ENCODE measurements around the gene FAM200B.
A peak's percentile ranks its signal among the peaks of the same experiment; 100 is the strongest.

Gene FAM200B

DNA sequence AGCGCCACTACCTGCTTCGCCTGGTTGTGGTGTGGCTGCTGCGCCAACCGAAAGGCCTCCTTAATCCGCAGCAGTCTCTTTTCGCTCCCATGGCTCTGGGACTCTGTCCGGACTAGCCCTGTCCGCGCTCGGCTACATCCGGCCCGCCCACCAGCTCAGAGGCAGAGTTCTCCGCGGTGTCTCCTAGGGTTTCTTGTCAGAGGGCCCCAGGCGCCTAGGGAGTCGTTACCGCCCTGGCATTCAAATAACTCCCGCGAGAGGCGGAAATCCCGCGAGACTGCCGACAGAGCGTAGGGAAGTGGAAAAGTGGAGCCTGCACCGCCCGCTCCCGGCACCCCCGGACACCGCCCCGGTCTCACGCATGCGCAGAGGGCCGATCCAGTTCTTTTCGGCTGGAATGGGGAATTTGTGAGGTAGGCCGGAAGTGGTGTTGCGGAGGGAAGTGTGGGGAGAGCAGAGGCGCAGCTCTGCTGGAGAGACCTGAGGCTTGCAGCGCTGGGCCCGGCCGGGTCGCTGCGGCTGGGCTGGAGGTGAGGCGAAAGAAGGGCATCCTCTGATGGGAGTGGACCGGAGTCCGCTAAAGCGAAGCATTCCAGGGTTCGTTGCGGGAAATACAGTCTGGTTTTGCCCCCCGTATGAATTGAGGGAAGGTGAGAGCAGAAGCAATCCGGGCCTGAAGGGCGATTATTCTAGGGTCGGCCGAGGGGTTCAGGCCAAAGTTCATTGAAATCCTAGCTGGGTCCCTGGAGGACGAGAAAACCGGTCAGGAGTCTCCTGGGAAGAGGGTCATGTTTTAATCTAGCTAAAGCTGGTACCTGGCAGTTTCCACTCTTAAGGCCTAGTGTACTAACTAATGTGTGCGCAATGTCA lies at the start of gene FAM200B:
Gene FAM200B, plus strand, starts transcription at position 456 of the 870 bp plus-strand sequence. CDS start 5,151 bp downstream, outside the sequence.
- DNase-seq, result peak; percentile 99
- Mint-ChIP-seq H3K27ac (peak within 1 kb of the TSS; percentile 99), H3K27me3 (peaks cover 3% of the 10 kb centered on the region), H3K9me3 (no peaks in the 10 kb centered on the region), H3K4me3 (peak within 1 kb of the TSS; percentile 100), H3K36me3 (ENCODE audit: low read depth) (peaks cover 32% of the 10 kb centered on the region), H3K4me1 (ENCODE audit: low read depth) (peaks cover 38% of the 10 kb centered on the region)

DNA sequence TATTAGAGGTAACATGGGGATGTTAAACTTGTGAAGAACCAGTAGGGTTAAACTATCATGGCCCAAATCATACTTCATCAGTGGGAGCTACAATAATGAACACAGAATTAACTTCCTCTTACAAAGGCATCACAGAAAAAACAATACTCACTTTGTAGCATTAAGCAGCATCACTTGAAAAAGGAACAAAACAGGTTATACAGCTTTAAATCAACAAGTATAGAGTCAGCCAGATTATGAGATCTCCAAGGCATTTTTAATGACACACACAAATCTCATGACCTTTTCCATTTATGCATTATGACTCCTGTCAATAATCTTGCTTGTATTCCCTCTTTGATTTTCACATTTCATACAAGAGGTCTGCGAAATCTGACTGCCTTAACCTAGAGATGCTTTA lies 44.8 kb upstream of the FAM200B start:
- Mint-ChIP-seq H3K27me3 (no peaks in the 10 kb centered on the region), H3K9me3 (no peaks in the 10 kb centered on the region), H3K36me3 (ENCODE audit: low read depth) (peaks cover 71% of the 10 kb centered on the region), H3K4me1 (ENCODE audit: low read depth) (peaks cover 7% of the 10 kb centered on the region), H3K4me3 (no peak overlapping the region), H3K27ac (no peak overlapping the region)
- no peak for DNase-seq

DNA sequence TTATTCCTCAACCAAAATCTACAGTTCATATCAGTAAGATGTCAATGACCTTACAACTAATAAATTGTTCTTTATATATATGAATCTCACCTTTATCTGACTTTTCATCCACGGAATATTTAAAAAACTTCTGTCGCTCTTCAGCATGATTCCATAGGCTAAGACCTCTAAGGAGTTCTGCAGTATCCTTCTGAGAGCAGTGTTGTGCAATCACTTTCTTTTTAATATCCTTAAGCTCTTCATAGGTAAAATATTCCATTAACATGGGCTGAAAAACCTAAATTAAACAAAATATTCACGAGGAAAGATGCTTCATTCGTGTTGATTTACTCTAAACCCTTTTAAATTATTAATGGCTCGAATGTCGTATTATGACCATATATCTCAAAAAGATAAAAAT lies 43.2 kb upstream of the FAM200B start:
- Mint-ChIP-seq H3K4me3 (no peak overlapping the region), H3K27me3 (no peaks in the 10 kb centered on the region), H3K27ac (no peak overlapping the region), H3K9me3 (no peaks in the 10 kb centered on the region), H3K4me1 (ENCODE audit: low read depth) (peaks cover 13% of the 10 kb centered on the region), H3K36me3 (ENCODE audit: low read depth) (peaks cover 62% of the 10 kb centered on the region)
- no peak for DNase-seq

DNA sequence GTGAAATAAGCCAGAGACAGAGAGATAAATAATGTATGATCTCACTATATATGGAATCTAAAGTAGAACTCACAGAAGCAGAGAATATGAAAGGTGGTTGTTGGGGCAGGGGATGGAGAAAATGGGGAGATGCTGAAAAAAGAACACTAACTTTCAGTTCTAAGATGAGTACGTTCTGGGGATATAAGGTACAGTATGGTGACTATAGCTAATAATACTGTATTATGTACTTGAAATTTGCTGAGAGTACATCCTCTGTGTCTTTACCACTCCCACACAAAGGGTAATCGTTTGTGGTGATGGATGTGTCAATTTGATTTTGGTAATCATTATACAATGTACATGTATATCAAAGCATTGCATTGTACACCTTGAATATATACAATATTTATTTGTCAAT lies 33.0 kb upstream of the FAM200B start:
- Mint-ChIP-seq H3K27ac (no peak overlapping the region), H3K4me3 (no peak overlapping the region), H3K4me1 (ENCODE audit: low read depth) (peaks cover 72% of the 10 kb centered on the region), H3K36me3 (ENCODE audit: low read depth) (peaks cover 12% of the 10 kb centered on the region), H3K27me3 (no peaks in the 10 kb centered on the region), H3K9me3 (no peaks in the 10 kb centered on the region)
- DNase-seq, result no peak

DNA sequence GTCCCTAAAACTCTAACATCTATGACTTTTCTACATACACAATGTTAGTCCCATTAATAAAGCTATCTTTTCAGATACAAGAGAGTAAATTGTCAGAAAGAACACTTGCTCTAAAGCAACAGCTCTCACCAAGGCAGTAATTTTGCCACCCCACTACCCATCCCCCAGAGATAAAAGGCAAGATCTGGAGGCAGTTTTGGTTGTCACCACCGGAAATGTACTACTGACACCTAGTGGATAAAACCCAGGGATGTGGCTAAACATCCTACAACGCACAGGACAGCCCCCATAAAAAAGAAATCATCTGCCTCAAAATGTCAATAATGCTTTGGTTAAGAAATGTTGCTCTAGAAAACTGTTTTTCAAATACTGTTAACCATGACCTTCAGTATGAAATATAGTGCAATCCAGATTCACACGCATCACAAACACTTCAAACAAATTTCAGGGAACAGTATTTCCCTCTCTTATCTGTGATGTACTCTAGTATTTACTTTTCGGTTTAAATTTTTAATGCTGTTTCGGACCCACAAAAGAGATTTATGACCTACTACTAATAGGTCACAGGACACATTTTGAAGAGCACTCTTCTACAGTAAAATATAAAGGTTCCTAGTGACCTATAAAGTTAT lies 31.6 kb upstream of the FAM200B start:
- H3K4me1 Mint-ChIP-seq (ENCODE audit: low read depth), result peaks cover 69% of the 10 kb centered on the region
- peak; percentile 44 for DNase-seq
- H3K27me3 Mint-ChIP-seq, result no peaks in the 10 kb centered on the region
- peaks cover 15% of the 10 kb centered on the region for H3K36me3 Mint-ChIP-seq (ENCODE audit: low read depth)
- H3K27ac Mint-ChIP-seq, result peak overlapping the region; percentile 72
- H3K4me3 Mint-ChIP-seq, result peak overlapping the region; percentile 53
- H3K9me3 Mint-ChIP-seq, result no peaks in the 10 kb centered on the region

DNA sequence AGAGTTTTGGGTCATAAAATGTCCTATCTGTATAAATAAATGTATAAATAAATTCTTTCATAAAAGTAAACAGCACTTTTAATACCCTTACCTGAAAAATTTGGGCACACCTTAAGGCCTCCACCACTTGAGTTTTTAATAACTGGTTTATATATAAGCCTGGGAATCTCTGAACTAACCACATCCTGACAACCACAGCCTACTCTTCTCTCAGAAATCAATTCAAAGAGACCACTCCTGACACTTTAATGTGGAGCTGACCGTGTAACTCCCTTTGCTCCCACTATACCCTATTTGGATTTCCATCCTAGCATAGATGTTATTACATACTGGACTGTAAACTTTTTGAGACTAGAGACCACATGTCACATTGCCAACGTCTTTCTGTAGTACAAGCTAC lies 30.0 kb upstream of the FAM200B start:
- Mint-ChIP-seq H3K27ac (peak overlapping the region; percentile 30), H3K9me3 (no peaks in the 10 kb centered on the region), H3K4me1 (ENCODE audit: low read depth) (peaks cover 73% of the 10 kb centered on the region), H3K27me3 (no peaks in the 10 kb centered on the region), H3K36me3 (ENCODE audit: low read depth) (peaks cover 16% of the 10 kb centered on the region), H3K4me3 (peak overlapping the region; percentile 22)
- DNase-seq, result no peak

DNA sequence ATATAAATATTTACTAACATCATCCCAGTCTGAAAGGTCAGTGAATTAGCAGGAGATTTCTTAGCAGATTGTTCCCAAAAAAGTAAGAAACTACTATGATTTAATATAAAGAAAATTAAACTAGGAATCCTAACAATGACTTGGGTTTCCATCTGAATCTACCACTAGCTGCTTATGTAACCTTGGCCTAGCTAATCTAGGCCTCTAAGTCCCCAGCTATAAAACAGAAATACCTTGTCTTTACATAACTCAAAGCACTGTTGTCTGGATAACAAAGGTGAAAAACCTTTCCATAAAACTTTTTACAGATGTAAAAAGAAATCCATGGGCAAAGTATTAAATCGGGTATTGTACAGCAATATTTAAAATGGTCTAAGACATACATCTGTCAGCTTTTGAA lies 29.4 kb upstream of the FAM200B start:
- no peaks in the 10 kb centered on the region for H3K27me3 Mint-ChIP-seq
- peaks cover 16% of the 10 kb centered on the region for H3K36me3 Mint-ChIP-seq (ENCODE audit: low read depth)
- DNase-seq, result no peak
- H3K4me1 Mint-ChIP-seq (ENCODE audit: low read depth), result peaks cover 75% of the 10 kb centered on the region
- H3K27ac Mint-ChIP-seq, result peak overlapping the region; percentile 40
- no peaks in the 10 kb centered on the region for H3K9me3 Mint-ChIP-seq
- H3K4me3 Mint-ChIP-seq, result peak overlapping the region; percentile 97

DNA sequence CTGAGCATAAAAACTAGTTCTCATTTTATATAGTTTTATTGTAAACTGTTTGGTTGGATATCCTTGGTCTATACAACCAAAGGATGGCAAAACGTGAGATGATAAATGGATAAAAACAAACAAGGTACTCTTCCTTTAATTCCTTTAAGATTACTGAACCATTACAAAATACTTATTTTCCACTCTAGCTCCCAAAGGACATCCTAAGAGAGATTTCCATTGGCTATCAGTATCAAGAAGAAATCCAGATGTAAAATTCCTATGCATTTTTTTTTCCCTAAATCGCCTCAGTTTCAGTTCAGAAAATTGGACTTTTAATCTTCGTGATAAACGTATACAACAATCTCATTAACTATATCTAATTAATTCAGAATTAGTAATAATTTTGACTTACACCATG lies 28.8 kb upstream of the FAM200B start:
- Mint-ChIP-seq H3K9me3 (no peaks in the 10 kb centered on the region), H3K36me3 (ENCODE audit: low read depth) (peaks cover 16% of the 10 kb centered on the region), H3K27me3 (no peaks in the 10 kb centered on the region), H3K4me3 (peak overlapping the region; percentile 97), H3K4me1 (ENCODE audit: low read depth) (peaks cover 75% of the 10 kb centered on the region), H3K27ac (peak overlapping the region; percentile 40)
- no peak for DNase-seq

DNA sequence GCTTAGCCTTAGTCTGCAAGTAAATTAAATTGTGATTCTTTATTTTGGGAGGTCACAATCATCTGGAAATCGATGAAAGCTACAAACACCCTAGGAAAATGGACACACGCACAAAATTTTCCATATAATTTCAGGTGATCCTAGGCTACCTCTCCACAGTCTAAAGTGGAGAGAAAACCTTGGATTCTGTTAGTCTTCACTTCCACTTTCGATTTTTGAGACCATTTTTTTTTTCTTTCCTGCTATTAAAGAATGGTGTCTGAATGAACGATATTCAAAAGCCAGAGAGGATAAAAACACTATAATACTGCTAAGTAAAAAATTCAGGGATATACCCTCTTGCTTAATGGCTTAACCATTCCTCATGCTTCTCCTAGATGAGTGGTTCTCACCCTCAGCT lies 28.2 kb upstream of the FAM200B start:
- no peak for DNase-seq
- H3K4me1 Mint-ChIP-seq (ENCODE audit: low read depth), result peaks cover 74% of the 10 kb centered on the region

DNA sequence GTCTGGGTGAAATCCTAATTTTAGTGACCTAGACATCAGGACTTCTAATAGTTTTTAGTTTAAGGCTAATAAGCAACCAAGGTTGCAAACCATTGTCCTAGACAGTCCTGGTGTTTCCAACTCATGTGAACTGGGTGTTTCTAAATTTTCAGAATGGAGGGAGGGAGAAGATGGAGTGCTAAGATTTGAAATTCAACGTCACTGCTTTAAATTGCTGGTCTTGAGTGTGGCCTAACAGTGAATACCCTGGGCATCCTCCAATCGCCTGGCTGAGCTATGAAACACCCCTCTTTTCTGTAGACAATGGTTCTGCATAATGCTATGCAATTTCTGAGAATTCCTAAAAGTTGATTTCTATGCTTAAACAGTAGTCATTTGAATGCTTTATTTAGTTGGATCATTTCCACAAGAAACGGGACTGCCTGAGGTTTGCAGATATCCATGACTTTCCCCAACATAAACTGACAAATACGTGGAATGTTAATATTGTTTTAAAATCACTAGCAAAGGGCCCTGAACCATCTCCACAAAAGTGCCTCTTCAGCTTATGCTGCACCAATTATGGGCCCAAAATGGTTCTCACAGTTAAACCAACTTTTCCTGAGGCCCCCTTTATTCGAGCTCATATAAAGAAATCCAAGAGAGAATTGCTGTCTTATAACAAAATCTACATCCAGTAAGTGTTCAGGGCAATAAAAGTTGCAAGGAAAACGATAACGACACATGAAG lies 27.6 kb upstream of the FAM200B start:
- Mint-ChIP-seq H3K27ac (peak overlapping the region; percentile 96), H3K36me3 (ENCODE audit: low read depth) (peaks cover 16% of the 10 kb centered on the region), H3K27me3 (no peaks in the 10 kb centered on the region), H3K9me3 (no peaks in the 10 kb centered on the region), H3K4me3 (peak overlapping the region; percentile 97), H3K4me1 (ENCODE audit: low read depth) (peaks cover 71% of the 10 kb centered on the region)
- no peak for DNase-seq

More for the DNA sequence above, 28.2 kb upstream of the FAM200B start:
- Mint-ChIP-seq H3K36me3 (ENCODE audit: low read depth) (peaks cover 16% of the 10 kb centered on the region), H3K9me3 (no peaks in the 10 kb centered on the region), H3K27me3 (no peaks in the 10 kb centered on the region), H3K4me3 (peak overlapping the region; percentile 97), H3K27ac (peak overlapping the region; percentile 96)

DNA sequence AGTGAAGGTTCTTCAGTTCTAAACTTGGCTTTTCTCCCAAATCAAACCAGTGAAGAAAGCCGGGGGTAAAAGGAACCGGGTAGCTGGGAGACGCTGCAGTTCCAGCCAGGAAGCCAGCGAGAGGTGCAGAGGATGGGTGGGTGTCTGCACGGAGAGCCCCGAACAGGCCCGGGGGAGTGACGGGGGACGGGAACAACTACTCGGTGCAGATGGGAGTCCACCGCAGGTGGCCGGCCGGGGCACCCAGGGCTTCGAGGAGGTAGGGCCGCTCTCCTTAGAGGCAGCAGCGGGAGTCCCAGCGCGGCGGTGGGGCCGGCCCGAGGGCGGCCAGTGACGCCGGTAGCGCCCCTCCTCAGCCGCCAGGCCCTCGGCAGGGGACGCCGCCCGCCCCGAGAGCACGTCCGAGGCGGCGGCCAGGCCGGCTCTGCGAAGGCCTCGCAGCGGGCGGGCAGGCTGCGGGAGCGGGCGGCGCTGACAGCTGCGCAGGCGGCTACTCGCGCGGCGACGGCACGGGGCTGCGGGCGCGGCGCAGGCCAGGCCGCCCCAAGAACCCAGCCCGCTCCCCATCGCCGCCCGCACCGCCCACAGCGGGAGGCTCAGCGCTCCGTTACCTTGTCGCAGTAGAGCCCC lies 26.9 kb upstream of the FAM200B start:
- peak overlapping the region; percentile 97 for H3K4me3 Mint-ChIP-seq
- no peaks in the 10 kb centered on the region for H3K27me3 Mint-ChIP-seq
- H3K4me1 Mint-ChIP-seq (ENCODE audit: low read depth), result peaks cover 72% of the 10 kb centered on the region
- DNase-seq, result peak; percentile 72
- no peaks in the 10 kb centered on the region for H3K9me3 Mint-ChIP-seq
- peak overlapping the region; percentile 97 for H3K27ac Mint-ChIP-seq
- peaks cover 16% of the 10 kb centered on the region for H3K36me3 Mint-ChIP-seq (ENCODE audit: low read depth)

DNA sequence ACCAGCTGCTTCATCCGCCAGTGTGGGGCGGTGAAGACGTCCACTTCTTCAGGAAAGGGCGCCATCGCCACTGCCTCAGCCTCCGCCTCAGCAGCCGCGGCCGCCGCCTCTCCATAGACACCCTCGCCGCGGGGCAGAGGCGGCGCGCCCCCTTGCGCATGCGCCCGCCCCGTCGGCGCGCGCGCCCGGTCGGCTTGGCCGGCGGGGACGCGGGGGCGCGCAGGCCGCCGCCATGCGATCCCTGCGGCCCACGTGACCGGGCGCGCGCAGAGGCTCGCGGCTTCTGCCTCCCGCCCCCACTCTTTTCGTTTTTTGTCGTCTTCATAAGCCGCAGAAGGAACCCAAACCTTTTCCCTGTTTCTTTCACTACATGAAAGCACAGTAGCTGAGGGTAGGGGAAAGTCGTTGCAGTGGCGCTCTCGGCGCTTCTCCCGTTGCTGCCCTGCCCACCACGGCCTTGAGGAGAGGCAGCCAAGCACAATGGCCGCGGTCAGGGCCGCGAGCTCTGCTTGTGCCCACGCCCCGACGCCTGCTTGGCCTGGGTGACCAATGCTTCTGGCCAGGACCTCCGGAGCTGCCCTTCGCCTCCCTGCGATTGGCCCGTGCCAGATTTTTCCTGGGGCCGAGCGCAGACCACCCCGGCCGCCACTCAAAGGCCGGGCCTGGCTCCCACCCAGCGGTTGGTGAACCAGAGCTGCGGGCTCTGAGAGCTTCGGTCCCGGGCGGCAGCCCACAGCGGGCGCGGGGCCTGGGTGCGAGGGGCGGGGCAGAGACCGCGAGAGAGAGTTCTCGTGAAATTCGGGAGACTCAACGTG lies 26.2 kb upstream of the FAM200B start, which contains the start of gene FBXL5:
Gene FBXL5, minus strand, starts transcription at position 135 of the 815 bp plus-strand sequence. Its CDS starts 70 bp downstream, at position 65.
- H3K4me3 Mint-ChIP-seq, result peak within 1 kb of the TSS; percentile 97
- H3K9me3 Mint-ChIP-seq, result no peaks in the 10 kb centered on the region
- H3K27ac Mint-ChIP-seq, result peak within 1 kb of the TSS; percentile 97

DNA sequence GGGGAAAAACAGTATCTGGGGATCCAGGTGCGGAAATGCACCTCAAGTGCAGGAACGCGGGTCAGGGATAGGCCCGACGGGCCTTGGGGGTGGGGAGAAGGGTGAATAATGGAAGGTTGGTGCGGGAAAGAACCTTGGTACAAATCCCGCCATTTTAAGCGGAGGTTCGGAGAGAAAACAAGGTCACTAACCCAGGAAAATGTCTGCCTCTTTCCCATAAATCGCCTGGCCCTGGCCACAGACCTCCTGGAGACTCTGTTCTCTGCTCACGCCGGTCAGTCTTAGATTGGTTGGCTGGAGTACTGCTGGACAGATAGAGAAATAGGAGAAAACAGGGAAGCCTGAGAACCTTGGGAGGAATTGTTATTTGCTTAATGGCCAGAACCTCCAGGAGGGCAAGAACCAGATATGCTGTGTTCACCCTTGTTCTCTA lies 25.6 kb upstream of the FAM200B start:
- Mint-ChIP-seq H3K4me1 (ENCODE audit: low read depth) (peaks cover 71% of the 10 kb centered on the region), H3K27ac (peak overlapping the region; percentile 97), H3K27me3 (no peaks in the 10 kb centered on the region), H3K9me3 (no peaks in the 10 kb centered on the region), H3K36me3 (ENCODE audit: low read depth) (peaks cover 16% of the 10 kb centered on the region), H3K4me3 (peak overlapping the region; percentile 91)
- no peak for DNase-seq

More for the DNA sequence above, 26.2 kb upstream of the FAM200B start, which contains the start of gene FBXL5:
- DNase-seq, result peak; percentile 89
- peaks cover 16% of the 10 kb centered on the region for H3K36me3 Mint-ChIP-seq (ENCODE audit: low read depth)
- H3K4me1 Mint-ChIP-seq (ENCODE audit: low read depth), result peaks cover 73% of the 10 kb centered on the region
- H3K27me3 Mint-ChIP-seq, result no peaks in the 10 kb centered on the region
